Peyer's patch (tissue), 4 donors: ENCODE results near the gene PDAP1. TPM values are rescaled to one million over a fixed set of nuclear protein-coding genes. Genes with fewer than 3 reads are reported as not detected.
"Not testable (repeated sequence)": the region's sequence is repeated elsewhere in the genome, so short reads cannot be mapped to it uniquely, and the experiment has no call there.

Source experiments
- DNase-seq, 3 donors: peaks; one replicate each; pipeline ENCODE4 v3.0.0-alpha.2; 2017 to 2019
- H3K27ac ChIP-seq, 4 donors: fragments of 200-600 bp; sonication (generic); one replicate each; pipeline ENCODE4 v1.5.1; 2016 to 2019
- H3K27me3 ChIP-seq, 2 donors: fragments of 200-600 bp; sonication (generic); one replicate each; pipeline ENCODE4 v1.5.1; 2019
- H3K36me3 ChIP-seq, 3 donors: fragments of 200-600 bp; sonication (generic); one replicate each; pipeline ENCODE4 v1.5.1; 2016 to 2019
- H3K4me1 ChIP-seq, 4 donors: fragments of 200-600 bp; sonication (generic); one replicate each; pipeline ENCODE4 v1.5.1; 2016 to 2019
- H3K4me3 ChIP-seq, 4 donors: fragments of 200-600 bp; sonication (generic); 1 replicate in 3 of 4; 2 replicates in 1 of 4; pipeline ENCODE4 v1.5.1; 2016 to 2019; ENCODE audit warnings: mild to moderate bottlenecking in 1 of 4
- H3K9me3 ChIP-seq, 4 donors: fragments of 200-600 bp; sonication (generic); one replicate each; pipeline ENCODE4 v1.5.1; 2016 to 2019; ENCODE audit warnings: mild to moderate bottlenecking in 1 of 4
- POLR2A ChIP-seq, 2 donors: fragments of 450-650 bp; IDR thresholded peaks; one replicate each; pipeline ENCODE4 v1.5.1; 2017; ENCODE audit warnings: antibody characterized with exemption in 2 of 2, mild to moderate bottlenecking in 2 of 2, moderate library complexity in 2 of 2
- total RNA-seq, 4 donors: library from RNA; depleted of rRNA; stranded (reverse); fragments of >200 nt; gene quantifications; one replicate each; pipeline ENCODE4 v1.1.0, GENCODE V29; 2016
- TF ChIP-seq, protein P1 (sequence below), 6 experiments: fragments of 450-650 bp in 4 of 6; fragments of 200-600 bp in 2 of 6; sonication (generic) in 1 of 6; IDR thresholded peaks; one replicate each; pipeline ENCODE4 v1.5.1; 2017 to 2019; ENCODE audit warnings: antibody characterized with exemption in 6 of 6, mild to moderate bottlenecking in 3 of 6, moderate library complexity in 1 of 6

Gene PDAP1
- total RNA-seq, 4 donors from 2014 or later = 32.4 to 52.0 (median 40.6) TPM

- no peak overlapping the region for H3K4me3 ChIP-seq
- H3K4me1 ChIP-seq = no peaks in the 10 kb centered on the region
- H3K36me3 ChIP-seq = peaks cover 0 to 81% (median 0%) of the 10 kb centered on the region in 3 donors
- no peaks in the 10 kb centered on the region for H3K27me3 ChIP-seq
- H3K9me3 ChIP-seq = no peaks in the 10 kb centered on the region
- no peak overlapping the region for H3K27ac ChIP-seq
- TF ChIP-seq, protein P1, sequence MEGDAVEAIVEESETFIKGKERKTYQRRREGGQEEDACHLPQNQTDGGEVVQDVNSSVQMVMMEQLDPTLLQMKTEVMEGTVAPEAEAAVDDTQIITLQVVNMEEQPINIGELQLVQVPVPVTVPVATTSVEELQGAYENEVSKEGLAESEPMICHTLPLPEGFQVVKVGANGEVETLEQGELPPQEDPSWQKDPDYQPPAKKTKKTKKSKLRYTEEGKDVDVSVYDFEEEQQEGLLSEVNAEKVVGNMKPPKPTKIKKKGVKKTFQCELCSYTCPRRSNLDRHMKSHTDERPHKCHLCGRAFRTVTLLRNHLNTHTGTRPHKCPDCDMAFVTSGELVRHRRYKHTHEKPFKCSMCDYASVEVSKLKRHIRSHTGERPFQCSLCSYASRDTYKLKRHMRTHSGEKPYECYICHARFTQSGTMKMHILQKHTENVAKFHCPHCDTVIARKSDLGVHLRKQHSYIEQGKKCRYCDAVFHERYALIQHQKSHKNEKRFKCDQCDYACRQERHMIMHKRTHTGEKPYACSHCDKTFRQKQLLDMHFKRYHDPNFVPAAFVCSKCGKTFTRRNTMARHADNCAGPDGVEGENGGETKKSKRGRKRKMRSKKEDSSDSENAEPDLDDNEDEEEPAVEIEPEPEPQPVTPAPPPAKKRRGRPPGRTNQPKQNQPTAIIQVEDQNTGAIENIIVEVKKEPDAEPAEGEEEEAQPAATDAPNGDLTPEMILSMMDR (IDR thresholded peaks at IDR 0.05) = peak in 5 of 6 experiments; percentile 34 to 70 (median 61)
- no peak for TF ChIP-seq POLR2A (IDR thresholded peaks at IDR 0.05)
- peak; percentile 72 to 86 (median 83) for DNase-seq
These were observed 42.9 kb downstream of the PDAP1 start for GRCh38 chr7:99365318-99366141.

DNA sequence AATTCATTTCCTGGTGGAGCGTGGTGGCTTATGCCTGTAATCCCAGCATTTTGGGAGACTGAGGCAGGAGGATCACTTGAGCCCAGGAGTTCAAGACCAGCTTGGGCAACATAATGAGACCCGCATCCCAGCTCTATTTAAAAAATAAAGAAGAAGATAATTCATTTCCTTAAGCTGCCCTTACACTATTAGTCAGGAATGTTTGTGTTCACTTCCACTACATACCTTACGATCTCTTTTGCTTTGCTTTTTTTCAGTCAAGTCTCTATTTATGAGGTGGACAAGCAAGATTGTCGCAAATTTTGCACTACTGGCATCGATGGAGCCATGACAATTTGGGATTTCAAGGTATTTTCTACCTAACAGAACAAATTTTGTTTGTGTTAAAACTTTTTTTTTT is 45.1 kb downstream of the PDAP1 start:
- no peak overlapping the region for H3K27ac ChIP-seq
- no peak overlapping the region for H3K4me3 ChIP-seq
- H3K36me3 ChIP-seq = peaks cover 0 to 99% (median 0%) of the 10 kb centered on the region in 3 donors
- DNase-seq = no peak
- no peaks in the 10 kb centered on the region for H3K27me3 ChIP-seq
- TF ChIP-seq, protein P1 (IDR thresholded peaks at IDR 0.05) = no peak
- no peak for TF ChIP-seq POLR2A (IDR thresholded peaks at IDR 0.05)
- H3K9me3 ChIP-seq = no peaks in the 10 kb centered on the region
- no peaks in the 10 kb centered on the region for H3K4me1 ChIP-seq

GRCh38 chr7:99362801-99363200 is 45.6 kb downstream of the PDAP1 start:
- H3K4me1 ChIP-seq = no peaks in the 10 kb centered on the region
- no peaks in the 10 kb centered on the region for H3K9me3 ChIP-seq
- H3K4me3 ChIP-seq = no peak overlapping the region
- no peak for DNase-seq
- H3K27ac ChIP-seq = no peak overlapping the region
- TF ChIP-seq, protein P1 (IDR thresholded peaks at IDR 0.05) = no peak
- no peak for TF ChIP-seq POLR2A (IDR thresholded peaks at IDR 0.05)
- peaks cover 0 to 100% (median 0%) of the 10 kb centered on the region in 3 donors for H3K36me3 ChIP-seq
- no peaks in the 10 kb centered on the region for H3K27me3 ChIP-seq

- TF ChIP-seq POLR2A (IDR thresholded peaks at IDR 0.05) = no peak
- TF ChIP-seq, protein P1 (IDR thresholded peaks at IDR 0.05) = no peak
- Histone ChIP-seq H3K36me3 (peaks cover 0 to 100% (median 0%) of the 10 kb centered on the region in 3 donors), H3K4me1 (no peaks in the 10 kb centered on the region), H3K27ac (no peak overlapping the region), H3K27me3 (no peaks in the 10 kb centered on the region), H3K9me3 (no peaks in the 10 kb centered on the region), H3K4me3 (no peak overlapping the region)
- no peak for DNase-seq
These were observed 48.8 kb downstream of the PDAP1 start for GRCh38 chr7:99359465-99360154.

GRCh38 chr7:99358521-99358920 is 49.9 kb downstream of the PDAP1 start:
- not testable (repeated sequence) for H3K9me3 ChIP-seq, H3K4me3 ChIP-seq, H3K4me1 ChIP-seq, DNase-seq, H3K27me3 ChIP-seq, H3K27ac ChIP-seq
- H3K36me3 ChIP-seq = peaks cover 0 to 100% (median 0%) of the 10 kb centered on the region in 3 donors
